ENCODE measurements around the gene MRGPRF. TPM values are rescaled to one million over a fixed set of nuclear protein-coding genes. Genes with fewer than 3 reads are reported as not detected.

MRGPRF gene
- total RNA-seq, 1 donor from 2014 or later, result 209 TPM

DNA sequence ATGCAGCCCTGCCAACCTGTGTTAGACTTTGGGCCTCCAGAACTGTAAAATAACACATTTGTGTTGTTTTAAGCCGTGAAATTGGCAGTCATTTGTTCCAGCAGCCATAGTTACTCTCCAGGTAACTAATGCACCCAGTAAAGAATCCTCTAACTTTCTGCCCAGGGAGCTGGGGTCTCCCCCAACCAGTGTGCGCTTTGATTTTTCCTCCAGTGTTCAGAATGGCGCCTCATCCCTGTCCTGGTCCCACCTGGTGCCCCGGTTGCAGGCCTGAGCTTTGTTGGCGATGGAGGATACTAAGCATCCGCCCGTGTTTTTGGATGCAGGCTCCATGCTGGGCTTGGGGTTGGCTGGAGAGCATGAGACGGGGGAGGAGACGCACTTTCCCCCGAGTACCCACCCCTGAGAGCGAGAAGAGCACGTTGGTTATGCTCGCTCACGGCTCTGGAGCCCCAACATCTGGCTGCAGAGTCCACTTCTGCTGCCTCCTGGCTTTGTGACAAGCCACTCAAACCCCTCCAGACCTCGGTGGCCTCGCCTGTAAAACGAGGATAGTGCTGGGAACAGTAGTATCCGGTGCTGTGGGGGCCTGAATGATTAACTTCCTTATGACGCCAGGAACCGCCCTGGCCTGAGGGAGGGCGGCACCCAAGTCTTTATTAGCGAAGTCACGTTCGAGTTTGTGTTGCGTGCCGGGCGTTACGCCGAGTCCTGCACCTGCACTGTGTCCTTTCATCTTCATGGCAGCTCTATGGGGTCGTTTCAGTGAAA is 58.0 kb downstream of the MRGPRF start:
- peak overlapping the region in 1 of 2 donors; percentile 5 for H3K4me3 ChIP-seq
- H3K27me3 ChIP-seq, result no peaks in the 10 kb centered on the region
- intact Hi-C loops (cut with DNase I), result no loop called here
- DNase-seq (ENCODE audit: low spot score in 2 of 2), result no peak
- TF ChIP-seq, protein P1, sequence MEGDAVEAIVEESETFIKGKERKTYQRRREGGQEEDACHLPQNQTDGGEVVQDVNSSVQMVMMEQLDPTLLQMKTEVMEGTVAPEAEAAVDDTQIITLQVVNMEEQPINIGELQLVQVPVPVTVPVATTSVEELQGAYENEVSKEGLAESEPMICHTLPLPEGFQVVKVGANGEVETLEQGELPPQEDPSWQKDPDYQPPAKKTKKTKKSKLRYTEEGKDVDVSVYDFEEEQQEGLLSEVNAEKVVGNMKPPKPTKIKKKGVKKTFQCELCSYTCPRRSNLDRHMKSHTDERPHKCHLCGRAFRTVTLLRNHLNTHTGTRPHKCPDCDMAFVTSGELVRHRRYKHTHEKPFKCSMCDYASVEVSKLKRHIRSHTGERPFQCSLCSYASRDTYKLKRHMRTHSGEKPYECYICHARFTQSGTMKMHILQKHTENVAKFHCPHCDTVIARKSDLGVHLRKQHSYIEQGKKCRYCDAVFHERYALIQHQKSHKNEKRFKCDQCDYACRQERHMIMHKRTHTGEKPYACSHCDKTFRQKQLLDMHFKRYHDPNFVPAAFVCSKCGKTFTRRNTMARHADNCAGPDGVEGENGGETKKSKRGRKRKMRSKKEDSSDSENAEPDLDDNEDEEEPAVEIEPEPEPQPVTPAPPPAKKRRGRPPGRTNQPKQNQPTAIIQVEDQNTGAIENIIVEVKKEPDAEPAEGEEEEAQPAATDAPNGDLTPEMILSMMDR (IDR thresholded peaks at IDR 0.05), result no peak
- H3K36me3 ChIP-seq, result no peaks in the 10 kb centered on the region
- H3K9me3 ChIP-seq, result no peaks in the 10 kb centered on the region
- H3K4me1 ChIP-seq, result no peaks in the 10 kb centered on the region
- H3K27ac ChIP-seq, result no peak overlapping the region

Other genes with a start within 250 kb of the MRGPRF start
- 76.3 TPM for gene CPT1A, start 171.3 kb downstream of the MRGPRF start, total RNA-seq
- 14.2 TPM for gene MRPL21, start 109.4 kb downstream of the MRGPRF start, total RNA-seq
- gene IGHMBP2, start 109.4 kb downstream of the MRGPRF start, total RNA-seq, result 52.0 TPM
- not detected for gene MRGPRD, start 32.3 kb downstream of the MRGPRF start, total RNA-seq
- gene TPCN2, start 35.7 kb upstream of the MRGPRF start, total RNA-seq, result 24.9 TPM
- gene SMIM38, start 142.7 kb upstream of the MRGPRF start, total RNA-seq, result 3.1 TPM

All from ascending aorta (tissue), 2 donors.